Ishikawa (cell line): ENCODE measurements around the gene FOXD1.

Experiments
- CEBPB ChIP-seq: IDR thresholded peaks from 2 replicates; pipeline ENCODE4 v1.6.1; 2012
- CREB1 ChIP-seq: IDR thresholded peaks from 2 replicates; pipeline ENCODE4 v1.6.1; 2012; ENCODE audit warnings: low read depth
- EGR1 ChIP-seq: IDR thresholded peaks from 2 replicates; pipeline ENCODE4 v1.6.1; 2012
- EP300 ChIP-seq: IDR thresholded peaks from 2 replicates; pipeline ENCODE4 v1.6.1; 2012; ENCODE audit warnings: borderline replicate concordance
- FOXM1 ChIP-seq: IDR thresholded peaks from 2 replicates; pipeline ENCODE4 v1.6.1; 2012; ENCODE audit warnings: low read depth, borderline replicate concordance
- MAX ChIP-seq: IDR thresholded peaks from 2 replicates; pipeline ENCODE4 v1.6.1; 2012
- NFIC ChIP-seq: IDR thresholded peaks from 2 replicates; pipeline ENCODE4 v1.6.1; 2012
- RAD21 ChIP-seq: IDR thresholded peaks from 2 replicates; pipeline ENCODE4 v1.6.1; 2012; ENCODE audit warnings: low read depth
- REST ChIP-seq: IDR thresholded peaks from 2 replicates; pipeline ENCODE4 v1.6.1; 2012; ENCODE audit warnings: low read depth, mild to moderate bottlenecking
- TAF1 ChIP-seq: IDR thresholded peaks from 2 replicates; pipeline ENCODE4 v1.6.1; 2012; ENCODE audit warnings: low read depth, mild to moderate bottlenecking
- TCF12 ChIP-seq: IDR thresholded peaks from 2 replicates; pipeline ENCODE4 v1.6.1; 2012; ENCODE audit warnings: low read depth
- TEAD4 ChIP-seq: IDR thresholded peaks from 2 replicates; pipeline ENCODE4 v1.6.1; 2012
- USF1 ChIP-seq: IDR thresholded peaks from 2 replicates; pipeline ENCODE4 v1.6.1; 2012
- YY1 ChIP-seq: IDR thresholded peaks from 2 replicates; pipeline ENCODE4 v1.6.1; 2012; ENCODE audit warnings: low read depth
- ZBTB7A ChIP-seq: IDR thresholded peaks from 2 replicates; pipeline ENCODE4 v1.6.1; 2012; ENCODE audit warnings: low read depth

Gene FOXD1

GRCh38 chr5:73494721-73495120, 46.1 kb upstream of the FOXD1 start:
- TF ChIP-seq TEAD4, result no peak
- no peak for TF ChIP-seq USF1
- no peak for TF ChIP-seq TCF12
- TF ChIP-seq FOXM1, result no peak
- no peak for TF ChIP-seq EP300
- TF ChIP-seq EGR1, result no peak
- TF ChIP-seq CEBPB, result no peak
- no peak for TF ChIP-seq ZBTB7A

GRCh38 chr5:73493421-73493820, 44.8 kb upstream of the FOXD1 start:
- TF ChIP-seq YY1 (no peak), REST (no peak), USF1 (no peak), TCF12 (no peak), CREB1 (no peak), FOXM1 (no peak), NFIC (no peak), RAD21 (no peak), MAX (no peak), TAF1 (no peak), ZBTB7A (no peak), TEAD4 (no peak), CEBPB (no peak), EP300 (no peak), EGR1 (no peak)

GRCh38 chr5:73491155-73491554, 42.6 kb upstream of the FOXD1 start:
- no peak for TF ChIP-seq CEBPB
- TF ChIP-seq NFIC, result no peak
- no peak for TF ChIP-seq CREB1
- no peak for TF ChIP-seq EGR1
- no peak for TF ChIP-seq TEAD4
- no peak for TF ChIP-seq TCF12
- no peak for TF ChIP-seq EP300
- TF ChIP-seq MAX, result no peak
- TF ChIP-seq REST, result no peak
- no peak for TF ChIP-seq RAD21
- no peak for TF ChIP-seq TAF1
- no peak for TF ChIP-seq USF1
- no peak for TF ChIP-seq FOXM1
- no peak for TF ChIP-seq ZBTB7A
- TF ChIP-seq YY1, result no peak

- TF ChIP-seq YY1 (no peak), REST (no peak), EP300 (no peak), NFIC (no peak), CEBPB (no peak), ZBTB7A (no peak), EGR1 (no peak), TCF12 (no peak), RAD21 (no peak), FOXM1 (no peak), TAF1 (no peak), MAX (no peak), CREB1 (no peak), USF1 (no peak), TEAD4 (no peak)
Measured at GRCh38 chr5:73490088-73490487, 41.5 kb upstream of the FOXD1 start.
